Stimulated activated naive B cell treated with anti-CD40 and anti-IgM and Interleukin-4, amounts not matched to agents 10 μg/mL and 1 μg/mL and 100 μg/mL, for 72 hours (primary cell): ENCODE measurements around the gene TEKT2.

Source experiments
- ATAC-seq, 2 donors: fragments of 150-1000 bp; cut with Tn5 transposase; replicated peaks; 2 replicates each; pipeline ENCODE4 v1.10.0; 2021; ENCODE audit warnings: moderate library complexity in 1 of 2
- DNase-seq: peaks from one replicate; pipeline ENCODE4 v3.0.0; 2021
- H3K27ac Mint-ChIP-seq: one replicate; pipeline ENCODE4 v1.8.0; 2022; ENCODE audit warnings: mild to moderate bottlenecking, mixed read lengths
- H3K27me3 Mint-ChIP-seq, 2 donors: one replicate each; pipeline ENCODE4 v1.8.0; 2022; ENCODE audit warnings: mixed read lengths in 2 of 2
- H3K36me3 Mint-ChIP-seq, 2 donors: one replicate each; pipeline ENCODE4 v1.8.0; 2022; ENCODE audit warnings: mixed read lengths in 2 of 2, mild to moderate bottlenecking in 1 of 2
- H3K4me1 Mint-ChIP-seq, 2 donors: one replicate each; pipeline ENCODE4 v1.8.0; 2022; ENCODE audit warnings: mixed read lengths in 2 of 2, mild to moderate bottlenecking in 1 of 2
- H3K4me3 Mint-ChIP-seq, 2 donors: one replicate each; pipeline ENCODE4 v1.8.0; 2022; ENCODE audit warnings: mild to moderate bottlenecking in 2 of 2, mixed read lengths in 2 of 2, moderate library complexity in 1 of 2
- H3K9me3 Mint-ChIP-seq, 2 donors: one replicate each; pipeline ENCODE4 v1.8.0; 2022; ENCODE audit warnings: mixed read lengths in 2 of 2, mild to moderate bottlenecking in 1 of 2

The TEKT2 gene

DNA sequence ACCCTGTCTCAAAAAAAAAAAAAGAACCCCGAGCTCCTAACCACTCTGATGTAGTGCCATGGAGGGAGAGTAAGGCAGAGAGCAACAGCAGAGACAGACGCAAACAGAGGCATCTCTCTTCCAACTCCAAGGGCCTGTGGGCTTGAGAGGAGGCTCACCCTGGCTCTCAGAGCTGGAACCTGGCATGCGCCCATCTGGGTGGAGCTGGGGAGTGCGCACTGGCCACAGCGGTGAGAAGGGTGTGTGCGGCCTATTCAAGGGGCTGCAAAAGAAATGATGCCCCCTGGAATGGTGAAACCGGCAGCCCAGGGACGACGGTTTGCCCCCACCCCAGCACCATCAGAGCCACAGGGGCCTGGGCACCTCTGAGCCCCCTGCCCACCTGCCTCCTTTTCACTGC, 23.5 kb downstream of the TEKT2 start:
- Mint-ChIP-seq H3K9me3 (no peaks in the 10 kb centered on the region), H3K4me3 (no peak overlapping the region), H3K27me3 (no peaks in the 10 kb centered on the region), H3K36me3 (peaks cover 0 to 2% of the 10 kb centered on the region in 2 donors), H3K4me1 (peaks cover 0 to 3% of the 10 kb centered on the region in 2 donors), H3K27ac (no peak overlapping the region)
- ATAC-seq (no peak), DNase-seq (no peak)

DNA sequence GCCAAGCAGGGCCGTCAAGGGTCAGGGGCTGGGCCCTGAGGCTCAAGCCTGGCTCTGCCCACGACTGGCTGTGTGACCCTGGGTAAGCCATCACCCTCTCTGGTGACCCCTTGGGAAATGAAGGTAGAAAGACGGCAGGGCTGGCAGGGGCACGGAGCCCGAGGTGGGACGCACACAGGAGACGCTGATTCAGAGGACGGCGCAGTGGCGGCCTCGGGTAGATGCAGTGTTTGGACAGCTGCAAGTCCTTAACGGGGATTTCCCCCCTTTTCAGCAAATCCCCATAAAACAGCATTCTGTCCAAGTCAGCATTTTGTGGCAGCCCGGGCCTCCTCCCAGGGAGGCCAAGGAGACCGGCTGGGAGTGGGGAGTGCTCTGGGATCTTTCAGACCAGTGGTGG, 24.4 kb downstream of the TEKT2 start:
- H3K9me3 Mint-ChIP-seq, result no peaks in the 10 kb centered on the region
- peaks cover 0 to 2% of the 10 kb centered on the region in 2 donors for H3K27me3 Mint-ChIP-seq
- peaks cover 0 to 3% of the 10 kb centered on the region in 2 donors for H3K4me1 Mint-ChIP-seq
- peaks cover 2 to 3% of the 10 kb centered on the region in 2 donors for H3K36me3 Mint-ChIP-seq
- H3K4me3 Mint-ChIP-seq, result no peak overlapping the region
- DNase-seq (no peak), ATAC-seq (no peak)
- no peak overlapping the region for H3K27ac Mint-ChIP-seq

DNA sequence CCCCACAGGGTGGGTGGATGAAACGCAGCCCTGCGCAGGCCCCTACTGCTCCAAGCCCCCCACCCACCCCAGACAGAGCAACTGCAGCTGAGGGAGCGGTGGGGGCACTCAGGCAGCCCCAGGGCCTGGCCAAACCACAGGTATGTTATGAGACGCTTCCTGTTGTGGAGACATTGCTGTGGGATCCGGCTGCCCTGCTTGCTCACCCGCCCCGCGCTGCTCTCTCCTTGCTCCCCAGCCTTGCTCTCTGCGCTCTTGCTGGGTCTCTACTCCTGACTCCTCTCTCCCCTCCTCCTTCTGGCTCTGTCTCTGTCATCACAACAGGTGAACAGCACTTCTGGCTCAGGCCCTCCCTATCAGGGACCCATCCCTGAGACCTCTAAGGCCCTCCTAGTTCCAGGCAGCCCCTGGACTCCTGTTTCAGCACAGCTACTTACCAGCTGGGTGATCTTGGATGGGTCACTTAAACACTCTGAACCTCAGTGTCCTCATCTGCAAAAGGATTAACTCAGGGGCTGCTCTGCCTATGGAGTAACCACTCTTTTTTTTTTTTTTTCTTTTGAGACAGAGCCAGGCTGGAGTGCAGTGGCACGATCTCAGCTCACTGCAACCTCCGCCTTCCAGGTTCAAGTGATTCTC, 25.3 kb downstream of the TEKT2 start:
- no peak for DNase-seq
- ATAC-seq, result peak in 1 of 2 donors; percentile 36
- Mint-ChIP-seq H3K27ac (no peak overlapping the region), H3K27me3 (peaks cover 0 to 7% of the 10 kb centered on the region in 2 donors), H3K4me3 (no peak overlapping the region), H3K36me3 (peaks cover 3 to 7% of the 10 kb centered on the region in 2 donors), H3K4me1 (peaks cover 0 to 3% of the 10 kb centered on the region in 2 donors), H3K9me3 (no peaks in the 10 kb centered on the region)

DNA sequence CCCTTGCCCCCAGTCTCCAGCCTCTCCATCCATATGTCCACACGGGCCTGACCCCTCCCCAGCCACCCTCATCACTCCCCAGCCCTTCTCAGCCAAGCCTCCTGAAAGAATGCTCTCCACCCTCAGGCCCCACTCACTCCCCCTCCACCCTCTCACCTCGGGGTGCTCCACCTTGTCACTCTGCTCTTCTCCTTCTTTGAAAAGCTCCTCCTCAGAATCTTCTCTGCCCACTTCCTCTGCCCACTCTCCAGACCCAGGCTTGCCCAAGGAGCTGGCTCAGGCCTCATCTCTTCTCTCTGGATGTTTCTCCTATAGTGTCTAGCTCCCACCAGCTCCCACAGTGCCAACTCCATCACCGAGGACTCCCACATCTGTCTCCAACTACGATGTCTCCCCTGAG, 27.3 kb downstream of the TEKT2 start:
- ATAC-seq (no peak), DNase-seq (no peak)
- peaks cover 0 to 7% of the 10 kb centered on the region in 2 donors for H3K27me3 Mint-ChIP-seq
- H3K9me3 Mint-ChIP-seq, result no peaks in the 10 kb centered on the region
- peaks cover 0 to 3% of the 10 kb centered on the region in 2 donors for H3K4me1 Mint-ChIP-seq
- no peak overlapping the region for H3K27ac Mint-ChIP-seq
- H3K4me3 Mint-ChIP-seq, result no peak overlapping the region
- H3K36me3 Mint-ChIP-seq, result peaks cover 3 to 11% of the 10 kb centered on the region in 2 donors

DNA sequence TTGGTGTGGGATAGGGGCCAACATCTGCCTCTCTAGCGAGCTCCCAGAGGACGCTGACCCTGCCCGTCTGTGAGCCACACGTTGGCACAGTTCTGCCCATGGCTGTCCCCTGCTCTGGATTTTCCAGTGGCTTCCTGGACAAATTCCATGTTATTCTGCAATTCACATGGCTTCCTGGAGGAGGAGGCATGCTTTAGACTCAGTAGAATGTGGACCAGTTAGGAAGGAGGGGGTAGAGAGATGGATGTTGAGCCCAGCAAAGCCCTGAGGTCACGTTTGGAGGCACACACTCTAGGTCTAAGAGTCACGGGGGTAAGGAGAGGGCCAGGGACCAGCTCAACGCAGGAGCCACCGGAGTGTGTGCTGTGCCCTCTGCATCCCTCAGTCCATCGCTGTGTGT, 28.9 kb downstream of the TEKT2 start:
- Mint-ChIP-seq H3K4me3 (no peak overlapping the region), H3K27ac (no peak overlapping the region), H3K27me3 (peaks cover 0 to 11% of the 10 kb centered on the region in 2 donors), H3K4me1 (peaks cover 0 to 3% of the 10 kb centered on the region in 2 donors), H3K36me3 (peaks cover 3 to 11% of the 10 kb centered on the region in 2 donors), H3K9me3 (no peaks in the 10 kb centered on the region)
- DNase-seq, result no peak
- ATAC-seq, result no peak

DNA sequence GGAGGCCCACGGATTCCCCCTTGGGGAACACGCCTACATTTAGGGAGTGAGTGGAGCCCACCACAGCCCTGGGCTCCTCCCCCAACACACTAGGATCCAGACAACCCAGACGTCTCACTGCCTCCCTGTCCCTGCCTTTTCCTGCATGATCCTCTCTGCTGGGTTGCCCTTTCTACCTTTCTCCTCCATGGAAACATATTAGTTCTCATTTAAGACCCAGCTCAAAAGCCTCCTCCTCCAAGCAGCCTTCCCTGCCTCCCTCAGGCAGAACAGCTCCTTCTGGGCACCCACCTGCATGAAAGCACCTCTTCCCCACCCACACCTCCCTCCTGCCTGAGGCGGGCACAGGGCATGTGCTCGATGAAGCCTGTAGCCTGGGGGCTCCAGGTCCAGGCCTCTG, 30.5 kb downstream of the TEKT2 start:
- Mint-ChIP-seq H3K9me3 (no peaks in the 10 kb centered on the region), H3K4me1 (no peaks in the 10 kb centered on the region), H3K4me3 (no peak overlapping the region), H3K27ac (no peak overlapping the region), H3K36me3 (peaks cover 3 to 11% of the 10 kb centered on the region in 2 donors), H3K27me3 (peaks cover 0 to 11% of the 10 kb centered on the region in 2 donors)
- no peak for ATAC-seq
- DNase-seq, result no peak

DNA sequence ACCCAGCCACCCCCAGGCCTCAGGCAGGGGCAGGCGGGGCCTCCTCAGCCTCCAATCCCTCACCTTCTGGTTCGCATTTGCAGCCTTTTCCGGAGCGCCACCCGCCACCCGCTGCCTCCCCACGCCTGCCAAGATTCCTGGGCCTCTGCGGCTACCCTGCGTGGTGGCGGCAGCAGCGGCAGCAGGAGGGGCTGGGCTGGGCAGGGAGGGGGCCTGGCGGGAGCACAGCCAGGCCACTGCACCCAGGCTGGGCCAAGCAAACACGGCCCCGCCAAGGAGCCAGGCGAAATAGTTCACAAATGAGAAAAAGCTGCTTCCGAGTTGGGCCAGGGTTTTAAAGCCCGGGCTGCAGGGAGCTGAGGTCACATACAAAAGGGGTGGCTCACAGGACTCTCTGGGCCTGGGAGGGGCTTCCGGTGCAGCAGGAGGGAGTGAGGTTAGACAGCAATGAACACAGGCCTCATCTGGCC, 31.3 kb downstream of the TEKT2 start:
- ATAC-seq, result no peak
- H3K27me3 Mint-ChIP-seq, result peaks cover 0 to 11% of the 10 kb centered on the region in 2 donors
- H3K27ac Mint-ChIP-seq, result no peak overlapping the region
- H3K36me3 Mint-ChIP-seq, result peaks cover 3 to 11% of the 10 kb centered on the region in 2 donors
- no peaks in the 10 kb centered on the region for H3K4me1 Mint-ChIP-seq
- H3K4me3 Mint-ChIP-seq, result no peak overlapping the region
- H3K9me3 Mint-ChIP-seq, result no peaks in the 10 kb centered on the region
- DNase-seq, result no peak

DNA sequence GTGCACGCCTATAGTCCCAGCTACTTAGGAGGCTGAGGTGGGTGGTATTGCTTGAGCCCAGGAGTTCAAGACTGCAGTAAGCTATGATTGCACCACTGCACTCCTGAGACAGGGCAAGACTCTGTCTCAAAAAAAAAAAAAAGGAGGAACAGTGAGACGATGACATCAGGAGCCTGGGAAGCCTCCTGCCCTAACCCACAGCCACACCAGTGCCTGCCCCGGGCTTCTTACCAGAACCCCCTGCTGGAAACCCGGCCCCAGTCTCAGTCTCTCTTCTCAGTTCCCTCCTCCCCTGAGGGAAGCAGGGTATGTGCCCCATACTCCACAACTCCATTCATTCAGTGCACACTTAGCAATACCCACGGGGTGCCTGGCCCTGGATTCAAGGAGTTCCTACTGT, 32.0 kb downstream of the TEKT2 start:
- Mint-ChIP-seq H3K27me3 (peaks cover 0 to 11% of the 10 kb centered on the region in 2 donors), H3K9me3 (no peaks in the 10 kb centered on the region), H3K4me1 (no peaks in the 10 kb centered on the region), H3K36me3 (peaks cover 3 to 11% of the 10 kb centered on the region in 2 donors), H3K4me3 (no peak overlapping the region), H3K27ac (no peak overlapping the region)
- DNase-seq, result no peak
- ATAC-seq, result no peak

DNA sequence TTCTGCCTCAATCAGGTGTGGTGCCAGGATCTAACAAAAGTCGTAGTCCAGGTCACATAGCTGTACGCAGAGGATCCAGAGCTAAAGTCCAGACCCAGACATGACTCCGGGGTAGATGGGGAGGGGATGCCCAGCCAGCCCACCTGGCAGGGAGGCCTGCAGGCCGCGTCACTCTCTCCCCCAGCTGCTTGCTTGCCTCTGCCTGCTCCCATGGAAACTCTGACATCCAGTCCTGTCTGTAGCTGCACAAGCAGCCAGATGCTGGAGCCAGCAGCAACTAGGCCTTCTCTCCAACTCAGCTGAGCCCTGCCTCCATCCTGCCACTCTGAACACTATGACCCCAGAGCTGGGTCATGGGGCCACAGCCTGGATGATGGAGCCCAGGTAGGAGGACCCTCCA, 33.0 kb downstream of the TEKT2 start:
- H3K36me3 Mint-ChIP-seq, result peaks cover 3 to 11% of the 10 kb centered on the region in 2 donors
- H3K9me3 Mint-ChIP-seq, result no peaks in the 10 kb centered on the region
- H3K27ac Mint-ChIP-seq, result no peak overlapping the region
- no peaks in the 10 kb centered on the region for H3K4me1 Mint-ChIP-seq
- ATAC-seq (no peak), DNase-seq (no peak)
- peaks cover 0 to 11% of the 10 kb centered on the region in 2 donors for H3K27me3 Mint-ChIP-seq
- H3K4me3 Mint-ChIP-seq, result no peak overlapping the region

DNA sequence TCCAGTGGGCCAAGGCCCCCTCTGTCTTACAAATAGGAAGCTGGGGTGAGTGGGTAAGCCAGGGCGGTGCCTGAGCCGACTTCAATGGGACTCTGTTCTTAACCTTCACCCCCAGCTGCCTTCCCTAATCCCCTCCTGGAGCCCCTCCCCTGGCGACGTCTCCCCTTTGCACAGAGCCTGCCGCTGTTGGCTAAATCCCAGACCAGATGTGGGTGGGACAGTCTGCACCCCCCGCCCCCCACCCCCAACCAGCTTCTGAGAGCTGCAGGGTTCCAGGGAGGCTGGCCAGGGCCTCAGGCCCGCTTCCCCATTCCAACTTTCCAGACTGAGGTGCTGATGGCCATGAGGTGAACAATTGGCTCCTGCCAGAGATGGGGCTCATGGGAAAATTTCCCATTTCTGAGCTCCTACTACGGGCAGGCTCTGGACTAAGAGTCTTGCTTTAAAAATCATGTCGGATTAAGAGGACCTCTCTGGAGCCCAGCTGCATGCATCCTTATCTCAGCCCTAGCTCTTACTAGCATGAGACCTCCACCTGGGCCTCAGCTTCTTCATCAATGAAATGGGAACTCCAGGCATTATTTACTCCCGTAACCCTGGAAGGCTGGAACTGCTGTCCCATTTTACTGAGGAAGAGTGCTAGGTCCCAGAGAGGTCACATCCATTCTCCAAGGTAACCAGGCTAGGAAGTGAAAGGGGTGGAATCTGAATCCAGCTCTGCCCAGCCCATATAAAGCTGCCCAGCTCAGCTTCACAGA, 34.7 kb downstream of the TEKT2 start:
- H3K4me3 Mint-ChIP-seq, result no peak overlapping the region
- peaks cover 13 to 15% of the 10 kb centered on the region in 2 donors for H3K4me1 Mint-ChIP-seq
- DNase-seq, result no peak
- no peaks in the 10 kb centered on the region for H3K9me3 Mint-ChIP-seq
- H3K27me3 Mint-ChIP-seq, result peaks cover 0 to 17% of the 10 kb centered on the region in 2 donors
- ATAC-seq, result no peak
- no peak overlapping the region for H3K27ac Mint-ChIP-seq
- peaks cover 0 to 6% of the 10 kb centered on the region in 2 donors for H3K36me3 Mint-ChIP-seq

DNA sequence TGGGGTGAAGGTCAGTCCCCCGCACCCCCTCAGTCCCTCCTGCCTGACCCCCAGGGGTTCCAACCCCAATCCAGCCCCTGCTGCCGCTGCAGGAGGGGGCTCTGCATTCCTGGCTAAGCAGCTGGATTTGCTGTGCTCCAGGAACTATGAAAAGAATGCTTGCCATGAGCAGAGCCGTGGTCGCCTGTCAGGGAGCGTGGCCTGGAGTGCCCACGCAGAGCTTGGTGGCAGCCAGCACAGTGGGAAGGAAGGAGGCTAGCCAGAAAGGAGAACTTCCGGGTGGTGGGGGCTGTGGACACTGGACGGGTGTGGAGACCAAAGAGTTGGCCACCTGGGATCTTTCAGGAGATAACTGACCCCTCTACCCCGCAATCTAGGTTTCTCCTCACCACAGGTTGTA, 35.6 kb downstream of the TEKT2 start:
- peaks cover 0 to 1% of the 10 kb centered on the region in 2 donors for H3K36me3 Mint-ChIP-seq
- no peak overlapping the region for H3K27ac Mint-ChIP-seq
- ATAC-seq (no peak), DNase-seq (no peak)
- no peaks in the 10 kb centered on the region for H3K9me3 Mint-ChIP-seq
- no peak overlapping the region for H3K4me3 Mint-ChIP-seq
- peaks cover 4 to 19% of the 10 kb centered on the region in 2 donors for H3K27me3 Mint-ChIP-seq
- H3K4me1 Mint-ChIP-seq, result peaks cover 14 to 23% of the 10 kb centered on the region in 2 donors

DNA sequence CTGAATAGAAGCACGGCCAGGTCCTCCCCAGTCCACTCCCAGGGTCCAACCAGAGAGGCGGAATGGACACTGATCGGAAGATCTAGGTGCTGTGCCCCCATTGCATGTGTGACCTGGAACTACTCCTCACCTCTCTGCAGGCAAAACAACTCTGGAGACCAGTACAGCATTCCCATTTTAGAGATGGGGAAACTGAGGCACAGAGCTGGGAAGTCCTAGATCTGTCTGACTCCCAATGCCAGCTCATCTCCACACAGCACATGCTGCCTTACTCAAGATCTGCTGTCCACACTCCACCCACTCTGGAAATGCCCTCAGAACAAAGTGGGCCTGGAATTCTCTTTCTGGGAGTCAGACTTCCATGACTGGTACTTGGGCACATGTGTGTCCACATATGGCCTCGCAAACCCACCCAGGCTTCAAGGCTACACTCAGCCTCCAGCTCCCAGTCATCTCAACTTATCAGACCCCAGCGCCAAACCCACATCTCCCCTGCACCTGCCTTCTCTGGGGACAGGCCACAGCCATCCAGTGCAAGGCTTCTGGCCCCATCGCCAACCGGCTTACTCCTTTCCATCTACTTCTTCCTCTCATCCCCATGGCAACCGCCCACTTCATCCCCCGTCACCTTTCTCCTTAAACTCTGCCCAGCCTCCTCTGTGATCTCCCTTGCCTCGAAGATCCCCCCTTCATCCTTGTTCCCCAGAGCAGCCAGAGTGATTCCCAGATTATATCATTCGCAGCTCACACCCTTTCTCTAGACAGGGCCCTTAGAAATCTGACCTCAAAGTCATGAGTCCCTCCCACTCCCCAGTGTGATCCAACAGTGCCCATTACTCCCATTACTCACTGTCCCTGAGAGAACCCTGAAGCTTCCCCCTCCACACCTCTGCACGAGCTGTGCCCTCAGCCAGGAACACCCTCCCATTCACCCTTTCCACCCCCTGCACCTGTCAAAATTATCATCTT, 38.5 kb downstream of the TEKT2 start:
- Mint-ChIP-seq H3K4me1 (peaks cover 28 to 39% of the 10 kb centered on the region in 2 donors), H3K27ac (no peak overlapping the region), H3K27me3 (peaks cover 21 to 29% of the 10 kb centered on the region in 2 donors), H3K4me3 (peak overlapping the region; percentile 3 to 72), H3K36me3 (no peaks in the 10 kb centered on the region), H3K9me3 (no peaks in the 10 kb centered on the region)
- no peak for ATAC-seq
- no peak for DNase-seq

DNA sequence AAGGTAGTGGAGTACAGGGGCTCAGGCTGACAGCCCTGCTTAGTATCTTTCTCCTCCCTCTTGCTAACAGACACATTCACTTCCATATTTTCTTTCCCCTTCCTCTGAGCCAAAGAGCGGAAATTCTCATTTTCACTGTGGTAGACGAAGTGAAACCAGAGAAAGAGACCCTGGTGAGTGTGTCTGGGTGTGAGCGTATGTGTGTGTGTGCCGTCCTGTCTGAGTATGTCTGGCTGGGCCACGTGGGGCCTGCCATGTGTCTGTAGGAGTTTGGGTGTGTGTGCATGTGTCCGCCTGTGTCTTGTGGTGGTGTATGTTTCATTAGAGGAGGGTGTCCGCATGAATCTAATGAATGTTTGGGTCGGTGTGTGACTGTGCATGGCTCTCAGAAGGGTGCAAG, 39.5 kb downstream of the TEKT2 start:
- no peaks in the 10 kb centered on the region for H3K36me3 Mint-ChIP-seq
- peaks cover 28 to 39% of the 10 kb centered on the region in 2 donors for H3K4me1 Mint-ChIP-seq
- DNase-seq (peak; percentile 58), ATAC-seq (peak; percentile 86)
- H3K4me3 Mint-ChIP-seq, result peak overlapping the region; percentile 33 to 72
- peak overlapping the region; percentile 68 for H3K27ac Mint-ChIP-seq
- no peaks in the 10 kb centered on the region for H3K9me3 Mint-ChIP-seq
- peaks cover 21 to 29% of the 10 kb centered on the region in 2 donors for H3K27me3 Mint-ChIP-seq
